ENCODE data around the gene LRRC73.
"Not testable (repeated sequence)": the region's sequence is repeated elsewhere in the genome, so short reads cannot be mapped to it uniquely, and the experiment has no call there.

DNA sequence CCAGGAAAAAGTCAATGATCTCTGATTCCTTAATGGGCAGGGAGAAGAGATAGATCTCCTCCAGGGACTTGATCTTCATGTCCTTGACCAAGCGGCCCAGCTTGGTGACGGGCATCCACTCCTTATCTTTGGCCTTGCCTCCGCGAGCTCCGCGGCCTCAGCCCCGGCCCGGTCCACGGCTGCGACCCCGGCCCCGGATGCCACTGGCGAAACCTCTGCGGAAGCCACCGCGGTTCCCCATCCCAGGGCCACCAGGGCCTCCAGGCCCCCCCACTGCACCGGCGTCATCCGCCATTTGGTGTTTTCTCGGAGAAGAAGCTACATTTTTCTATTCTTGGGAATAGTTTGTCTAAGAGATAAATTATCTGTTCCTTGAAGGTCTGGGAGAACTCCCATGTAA lies 29.3 kb upstream of the LRRC73 start:
- TF ChIP-seq CTCF (conservative IDR thresholded peaks at IDR 0.05 in 1 of 2, IDR thresholded peaks at IDR 0.05 in 1 of 2; ENCODE audit: low read depth in 1 of 2, low read length in 2 of 2); EZH2 (IDR thresholded peaks at IDR 0.05; ENCODE audit: low read length, missing control alignments): not testable (repeated sequence)

Measured in fibroblast of lung (primary cell).